CD14-positive monocyte (primary cell): ENCODE results near the gene CEP120. TPM values are rescaled to one million over a fixed set of nuclear protein-coding genes. Genes with fewer than 3 reads are reported as not detected.

Experiments
- DNase-seq, 3 donors: peaks; one replicate each; pipeline ENCODE4 v3.0.0-alpha.2; 2011 to 2022
- H2AFZ ChIP-seq: 2 replicates; pipeline ENCODE4 v1.6.0; 2012; ENCODE audit warnings: mild to moderate bottlenecking, low read depth, low read length, inconsistent platforms; ENCODE audit not compliant: insufficient read depth, poor library complexity, severe bottlenecking
- H3K27ac ChIP-seq, 2 donors: 1 replicate in 1 of 2; 2 replicates in 1 of 2; pipeline ENCODE4 v1.5.1; 2012 to 2013; ENCODE audit warnings: low read length in 2 of 2, control low read depth in 1 of 2, inconsistent platforms in 1 of 2, low read depth in 1 of 2, mild to moderate bottlenecking in 1 of 2
- H3K27me3 ChIP-seq, 2 donors: one replicate each; pipeline versions ENCODE4 v1.6.0 to v1.6.1; 2011 to 2013; ENCODE audit warnings: low read length in 2 of 2; ENCODE audit not compliant: control insufficient read depth in 2 of 2, insufficient read depth in 2 of 2
- H3K36me3 ChIP-seq, 2 donors: replicated peaks in 1 of 2; 1 replicate in 1 of 2; 2 replicates in 1 of 2; pipeline versions ENCODE4 v1.5.1 to v1.6.1; 2012 to 2013; ENCODE audit warnings: low read length in 2 of 2, control low read depth in 1 of 2, inconsistent platforms in 1 of 2, mild to moderate bottlenecking in 1 of 2; ENCODE audit not compliant: insufficient read depth in 2 of 2, control insufficient read depth in 1 of 2
- H3K4me1 ChIP-seq, 2 donors: 1 replicate in 1 of 2; 2 replicates in 1 of 2; pipeline versions ENCODE4 v1.5.1 to v1.6.1; 2012 to 2013; ENCODE audit warnings: low read length in 2 of 2, control low read depth in 1 of 2, inconsistent platforms in 1 of 2, mild to moderate bottlenecking in 1 of 2, moderate library complexity in 1 of 2; ENCODE audit not compliant: insufficient read depth in 2 of 2, control insufficient read depth in 1 of 2
- H3K4me2 ChIP-seq: replicated peaks from 2 replicates; pipeline ENCODE3; 2012; ENCODE audit warnings: low read length, moderate library complexity, mild to moderate bottlenecking; ENCODE audit not compliant: poor library complexity, severe bottlenecking; ENCODE audit errors: extremely low read depth
- H3K4me3 ChIP-seq, 3 experiments: fragments of 200-600 bp in 1 of 3; sonication (generic) in 1 of 3; replicated peaks in 1 of 3; 1 replicate in 2 of 3; 2 replicates in 1 of 3; pipeline ENCODE4 v1.5.1; 2011 to 2013; ENCODE audit warnings: low read length in 3 of 3, mild to moderate bottlenecking in 3 of 3, control low read depth in 2 of 3, low read depth in 2 of 3, inconsistent platforms in 1 of 3, moderate library complexity in 1 of 3
- H3K79me2 ChIP-seq: 2 replicates; pipeline ENCODE4 v1.6.0; 2012; ENCODE audit warnings: mild to moderate bottlenecking, control low read depth, inconsistent platforms, low read length, moderate library complexity; ENCODE audit not compliant: insufficient read depth
- H3K9ac ChIP-seq: 2 replicates; pipeline ENCODE4 v1.6.0; 2017; ENCODE audit warnings: low read length, mild to moderate bottlenecking; ENCODE audit not compliant: insufficient read depth, poor library complexity, severe bottlenecking
- H3K9me3 ChIP-seq, 2 donors: replicated peaks in 1 of 2; 1 replicate in 1 of 2; 2 replicates in 1 of 2; pipeline versions ENCODE4 v1.5.1 to v1.6.1; 2012 to 2013; ENCODE audit warnings: low read length in 2 of 2, control low read depth in 1 of 2; ENCODE audit not compliant: control insufficient read depth in 1 of 2, insufficient read depth in 1 of 2
- H4K20me1 ChIP-seq: 2 replicates; pipeline ENCODE4 v1.6.0; 2012; ENCODE audit warnings: mild to moderate bottlenecking, low read length, control low read depth, moderate library complexity; ENCODE audit not compliant: insufficient read depth
- H3K27ac Mint-ChIP-seq, 7 donors: one replicate each; pipeline ENCODE4 v1.8.0; 2020; ENCODE audit warnings: mild to moderate bottlenecking in 7 of 7, mixed read lengths in 7 of 7, moderate library complexity in 6 of 7, inconsistent platforms in 2 of 7
- H3K27me3 Mint-ChIP-seq, 3 donors: one replicate each; pipeline ENCODE4 v1.8.0; 2021 to 2022; ENCODE audit warnings: low read depth in 3 of 3, mild to moderate bottlenecking in 3 of 3, mixed read lengths in 3 of 3, moderate library complexity in 3 of 3, inconsistent platforms in 1 of 3
- H3K36me3 Mint-ChIP-seq, 2 donors: one replicate each; pipeline ENCODE4 v1.8.0; 2020; ENCODE audit warnings: mixed read lengths in 2 of 2, inconsistent platforms in 1 of 2, mild to moderate bottlenecking in 1 of 2
- H3K4me1 Mint-ChIP-seq: one replicate; pipeline ENCODE4 v1.8.0; 2020; ENCODE audit warnings: mild to moderate bottlenecking, mixed read lengths
- H3K4me3 Mint-ChIP-seq, 2 donors: one replicate each; pipeline ENCODE4 v1.8.0; 2020; ENCODE audit warnings: mild to moderate bottlenecking in 2 of 2, mixed read lengths in 2 of 2, moderate library complexity in 1 of 2
- H3K9me3 Mint-ChIP-seq, 7 donors: one replicate each; pipeline ENCODE4 v1.8.0; 2020 to 2022; ENCODE audit warnings: mixed read lengths in 7 of 7, mild to moderate bottlenecking in 6 of 7, moderate library complexity in 6 of 7, inconsistent platforms in 2 of 7
- CTCF ChIP-seq: fragments of 200-600 bp; IDR thresholded peaks from one replicate; pipeline ENCODE4 v1.8.0; 2022; ENCODE audit warnings: antibody characterized with exemption, mild to moderate bottlenecking
- whole genome bisulfite sequencing: methylation state at CpG from one replicate; pipeline ENCODE4 v1.1.5; 2013; ENCODE audit warnings: missing lambda C conversion rate; ENCODE audit not compliant: insufficient coverage; 5-methylcytosine and 5-hydroxymethylcytosine counted together
- intact Hi-C, 2 donors: fragments of 100-400 bp; cut with micrococcal nuclease; formaldehyde crosslinking; loops; one replicate each; pipeline versions ENCODE4 v1.15.0 to v1.15.1; 2023
- polyA plus RNA-seq, 3 donors: library from polyadenylated mRNA; depleted of rRNA in 1 of 3; unstranded in 2 of 3; stranded (reverse) in 1 of 3; fragments of 300-500 nt in 2 of 3; fragments of >200 nt in 1 of 3; fragmentation: Illumina TruSeq in 2 of 3; gene quantifications; 1 replicate in 2 of 3; 2 replicates in 1 of 3; pipeline ENCODE4 v1.2.3, GENCODE V29; 2012 to 2021

The CEP120 gene
- polyA plus RNA-seq, 3 donors: 6.4 to 7.2 (median 6.6) TPM

- no peak overlapping the region for H3K27ac ChIP-seq
- TF ChIP-seq CTCF: no peak
- H3K9me3 ChIP-seq: no peaks in the 10 kb centered on the region
- peaks cover 9% of the 10 kb centered on the region for H3K4me1 Mint-ChIP-seq
- H4K20me1 ChIP-seq: no peaks in the 10 kb centered on the region
- H2AFZ ChIP-seq: no peak overlapping the region
- no peak overlapping the region for H3K4me2 ChIP-seq
- no CpG with 5 or more reads among the region's 5 CpGs for WGBS
- H3K27me3 Mint-ChIP-seq: peaks cover 0 to 2% (median 0%) of the 10 kb centered on the region in 3 donors
- no peak overlapping the region for H3K4me3 ChIP-seq
- H3K27ac Mint-ChIP-seq: no peak overlapping the region
- no peaks in the 10 kb centered on the region for H3K36me3 ChIP-seq
- no peak overlapping the region for H3K4me3 Mint-ChIP-seq
- no peak overlapping the region for H3K9ac ChIP-seq
- DNase-seq: no peak
- peaks cover 0 to 3% (median 0%) of the 10 kb centered on the region in 7 donors for H3K9me3 Mint-ChIP-seq
- H3K27me3 ChIP-seq: no peaks in the 10 kb centered on the region
- peaks cover 11 to 12% of the 10 kb centered on the region in 2 donors for H3K4me1 ChIP-seq
- intact Hi-C loops: no loop called here
- no peaks in the 10 kb centered on the region for H3K36me3 Mint-ChIP-seq
- H3K79me2 ChIP-seq: no peaks in the 10 kb centered on the region
Measured at GRCh38 chr5:123439709-123440108, 16.5 kb upstream of the CEP120 start.

- peak overlapping the region in 1 of 2 donors; percentile 33 for H3K4me3 Mint-ChIP-seq
- Histone ChIP-seq H3K4me1 (peaks cover 12 to 15% of the 10 kb centered on the region in 2 donors), H3K36me3 (no peaks in the 10 kb centered on the region), H3K9me3 (no peaks in the 10 kb centered on the region), H3K27me3 (no peaks in the 10 kb centered on the region), H3K79me2 (no peaks in the 10 kb centered on the region), H3K27ac (peak overlapping the region in 1 of 2 donors; percentile 5), H3K4me2 (peak overlapping the region; percentile 16), H2AFZ (peak overlapping the region; percentile 21), H3K9ac (no peak overlapping the region), H4K20me1 (no peaks in the 10 kb centered on the region), H3K4me3 (no peak overlapping the region)
- H3K9me3 Mint-ChIP-seq: peaks cover 0 to 3% (median 0%) of the 10 kb centered on the region in 7 donors
- WGBS: no CpG with 5 or more reads among the region's 5 CpGs
- peaks cover 0 to 3% (median 2%) of the 10 kb centered on the region in 3 donors for H3K27me3 Mint-ChIP-seq
- intact Hi-C loops: no loop called here
- no peaks in the 10 kb centered on the region for H3K36me3 Mint-ChIP-seq
- DNase-seq: peak; percentile 36 to 43 (median 41)
- H3K4me1 Mint-ChIP-seq: peaks cover 9% of the 10 kb centered on the region
- H3K27ac Mint-ChIP-seq: peak overlapping the region in 4 of 7 donors; percentile 36 to 83 (median 68)
- TF ChIP-seq CTCF: no peak
Measured at GRCh38 chr5:123438902-123439301, 15.7 kb upstream of the CEP120 start.
